ENCODE results near the gene IL4R. TPM values are rescaled to one million over a fixed set of nuclear protein-coding genes. Genes with fewer than 3 reads are reported as not detected.

Gene IL4R
- total RNA-seq, 1 experiment from 2014 or later = 25.1 TPM

DNA sequence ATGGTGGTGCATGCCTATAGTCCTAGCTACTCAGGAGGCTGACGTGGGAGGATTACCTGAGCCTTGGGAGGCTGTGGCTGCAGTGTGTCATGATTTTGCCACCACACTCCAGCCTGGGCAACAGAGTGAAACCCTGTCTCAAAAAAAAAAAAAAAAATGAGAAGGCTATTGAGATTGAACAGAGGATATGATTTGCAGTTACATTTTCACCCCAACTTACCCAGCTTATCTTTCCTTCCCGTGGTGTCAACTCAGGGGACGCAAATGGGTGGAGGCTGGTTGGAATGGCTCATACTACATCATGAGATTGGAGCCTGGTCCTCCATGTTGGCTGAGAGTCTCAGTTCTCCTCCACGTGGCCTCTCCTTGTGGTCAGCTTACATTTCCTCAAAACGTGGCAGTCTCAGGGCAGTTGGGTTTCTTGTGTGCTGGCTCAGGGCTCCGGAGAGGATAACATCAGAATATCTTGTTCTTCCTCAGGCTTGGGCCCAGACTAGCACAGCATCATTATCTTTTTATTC lies 28.0 kb upstream of the IL4R start:
- Histone ChIP-seq H3K4me1 (ENCODE audit: insufficient read depth, low read length) (peaks cover 14% of the 10 kb centered on the region), H3K4me3 (ENCODE audit: low read length) (no peak overlapping the region), H3K27ac (ENCODE audit: low read length) (peak overlapping the region; percentile 56), H3K9ac (ENCODE audit: low read length) (no peak overlapping the region), H3K9me3 (ENCODE audit: low read length) (no peaks in the 10 kb centered on the region), H3K9me2 (replicated peaks; ENCODE audit: low read length) (no peaks in the 10 kb centered on the region), H3K27me3 (ENCODE audit: low read length) (no peaks in the 10 kb centered on the region), H2AFZ (ENCODE audit: low read length) (no peak overlapping the region), H3K36me3 (ENCODE audit: low read depth, low read length) (no peaks in the 10 kb centered on the region), H3F3A (ENCODE audit: low read length, unreplicated experiment) (no peaks in the 10 kb centered on the region), H4K20me1 (ENCODE audit: low read length) (no peaks in the 10 kb centered on the region), H3K4me2 (ENCODE audit: low read length) (0 out of 2 replicates have a peak overlapping the region, but pooled peaks have one; percentile 3), H3K79me2 (ENCODE audit: low read length) (no peaks in the 10 kb centered on the region)
- no peak for DNase-seq
- no peak for ATAC-seq
- BruUV-seq (replicated peaks) = no TSS peak
- POLR2A ChIA-PET (ENCODE audit: unreplicated experiment) = interaction anchor here (0.7 kb wide), 1 partner anchor 17 kb away, joined by 25 read pairs; no protein-coding TSS in a partner anchor
- intact Hi-C loops (cut with micrococcal nuclease) = no loop called here
- CTCF ChIA-PET = no interaction called here
- TF ChIP-seq EZH2 (IDR thresholded peaks at IDR 0.05; ENCODE audit: low read length, unreplicated experiment) = no peak

- H3F3A ChIP-seq (ENCODE audit: low read length, unreplicated experiment) = no peaks in the 10 kb centered on the region
- POLR2A ChIA-PET (ENCODE audit: unreplicated experiment) = no interaction called here
- ATAC-seq = peak; percentile 99
- TF ChIP-seq EZH2 (IDR thresholded peaks at IDR 0.05; ENCODE audit: low read length, unreplicated experiment) (no peak), EZH2phosphoT487 (IDR thresholded peaks at IDR 0.05; ENCODE audit: borderline replicate concordance, low read length) (no peak)
- TF ChIP-seq, protein P1, sequence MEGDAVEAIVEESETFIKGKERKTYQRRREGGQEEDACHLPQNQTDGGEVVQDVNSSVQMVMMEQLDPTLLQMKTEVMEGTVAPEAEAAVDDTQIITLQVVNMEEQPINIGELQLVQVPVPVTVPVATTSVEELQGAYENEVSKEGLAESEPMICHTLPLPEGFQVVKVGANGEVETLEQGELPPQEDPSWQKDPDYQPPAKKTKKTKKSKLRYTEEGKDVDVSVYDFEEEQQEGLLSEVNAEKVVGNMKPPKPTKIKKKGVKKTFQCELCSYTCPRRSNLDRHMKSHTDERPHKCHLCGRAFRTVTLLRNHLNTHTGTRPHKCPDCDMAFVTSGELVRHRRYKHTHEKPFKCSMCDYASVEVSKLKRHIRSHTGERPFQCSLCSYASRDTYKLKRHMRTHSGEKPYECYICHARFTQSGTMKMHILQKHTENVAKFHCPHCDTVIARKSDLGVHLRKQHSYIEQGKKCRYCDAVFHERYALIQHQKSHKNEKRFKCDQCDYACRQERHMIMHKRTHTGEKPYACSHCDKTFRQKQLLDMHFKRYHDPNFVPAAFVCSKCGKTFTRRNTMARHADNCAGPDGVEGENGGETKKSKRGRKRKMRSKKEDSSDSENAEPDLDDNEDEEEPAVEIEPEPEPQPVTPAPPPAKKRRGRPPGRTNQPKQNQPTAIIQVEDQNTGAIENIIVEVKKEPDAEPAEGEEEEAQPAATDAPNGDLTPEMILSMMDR (conservative IDR thresholded peaks at IDR 0.05; ENCODE audit: low read depth, low read length) = no peak
- 0 out of 2 replicates have a peak overlapping the region, but pooled peaks have one; percentile 3 for H3K4me2 ChIP-seq (ENCODE audit: low read length)
- no peaks in the 10 kb centered on the region for H3K9me3 ChIP-seq (ENCODE audit: low read length)
- no peaks in the 10 kb centered on the region for H3K9me2 ChIP-seq (replicated peaks; ENCODE audit: low read length)
- no peaks in the 10 kb centered on the region for H4K20me1 ChIP-seq (ENCODE audit: low read length)
- CTCF ChIA-PET = no interaction called here
- H3K4me3 ChIP-seq (ENCODE audit: low read length) = no peak overlapping the region
- no peaks in the 10 kb centered on the region for H3K27me3 ChIP-seq (ENCODE audit: low read length)
- peaks cover 14% of the 10 kb centered on the region for H3K4me1 ChIP-seq (ENCODE audit: insufficient read depth, low read length)
- no TSS peak for BruUV-seq (replicated peaks)
- H3K79me2 ChIP-seq (ENCODE audit: low read length) = no peaks in the 10 kb centered on the region
- H2AFZ ChIP-seq (ENCODE audit: low read length) = no peak overlapping the region; the same call in 1 of the 2 replicates
- DNase-seq = peak; percentile 85
- H3K36me3 ChIP-seq (ENCODE audit: low read depth, low read length) = no peaks in the 10 kb centered on the region
- intact Hi-C loops (cut with micrococcal nuclease) = no loop called here
- peak overlapping the region; percentile 56 for H3K27ac ChIP-seq (ENCODE audit: low read length)
- H3K9ac ChIP-seq (ENCODE audit: low read length) = no peak overlapping the region
Observed at GRCh38 chr16:27286451-27286850, 27.3 kb upstream of the IL4R start.

- ChIA-PET CTCF (no interaction called here), POLR2A (ENCODE audit: unreplicated experiment) (no interaction called here)
- no peak for ATAC-seq
- Histone ChIP-seq H3K4me3 (ENCODE audit: low read length) (no peak overlapping the region), H3K79me2 (ENCODE audit: low read length) (no peaks in the 10 kb centered on the region), H3K27me3 (ENCODE audit: low read length) (no peaks in the 10 kb centered on the region), H3K9ac (ENCODE audit: low read length) (no peak overlapping the region), H3K9me3 (ENCODE audit: low read length) (no peaks in the 10 kb centered on the region), H2AFZ (ENCODE audit: low read length) (no peak overlapping the region; the same call in 1 of the 2 replicates), H3K4me2 (ENCODE audit: low read length) (no peak overlapping the region), H3K4me1 (ENCODE audit: insufficient read depth, low read length) (peaks cover 14% of the 10 kb centered on the region), H3K9me2 (replicated peaks; ENCODE audit: low read length) (no peaks in the 10 kb centered on the region), H3K27ac (ENCODE audit: low read length) (0 out of 2 replicates have a peak overlapping the region, but pooled peaks have one; percentile 11), H3K36me3 (ENCODE audit: low read depth, low read length) (no peaks in the 10 kb centered on the region), H4K20me1 (ENCODE audit: low read length) (no peaks in the 10 kb centered on the region), H3F3A (ENCODE audit: low read length, unreplicated experiment) (no peaks in the 10 kb centered on the region)
- DNase-seq = peak; percentile 7
- BruUV-seq (replicated peaks) = no TSS peak
- intact Hi-C loops (cut with micrococcal nuclease) = no loop called here
- TF ChIP-seq EZH2phosphoT487 (IDR thresholded peaks at IDR 0.05; ENCODE audit: borderline replicate concordance, low read length) (no peak), EZH2 (IDR thresholded peaks at IDR 0.05; ENCODE audit: low read length, unreplicated experiment) (no peak)
- TF ChIP-seq, protein P1 (conservative IDR thresholded peaks at IDR 0.05; ENCODE audit: low read depth, low read length) = no peak
Observed at GRCh38 chr16:27287051-27287811, 26.5 kb upstream of the IL4R start.

Data from PC-3 (cell line).